Stimulated activated CD8-positive, alpha-beta memory T cell treated with anti-CD3 and anti-CD28 coated beads, Interleukin-15, amount 100 ng/mL, for 24 hours (primary cell): ENCODE measurements around the gene DHRS3.
"Not testable (repeated sequence)": the region's sequence is repeated elsewhere in the genome, so short reads cannot be mapped to it uniquely, and the experiment has no call there.

ENCODE experiments used
- DNase-seq: peaks from one replicate; pipeline ENCODE4 v3.0.0-alpha.2; 2020; ENCODE audit warnings: low read depth

DHRS3 gene

GRCh38 chr1:12617901-12618660 is at the start of gene DHRS3:
TSS of gene DHRS3 (minus strand) at chr1:12618210. CDS start at chr1:12617348, 862 bp downstream.
- DNase-seq, result no peak

- no peak for DNase-seq
Measured at GRCh38 chr1:12666141-12666735, 48.2 kb upstream of the DHRS3 start.

GRCh38 chr1:12665511-12665910 is 47.5 kb upstream of the DHRS3 start:
- DNase-seq, result no peak

GRCh38 chr1:12662556-12662955 is 44.5 kb upstream of the DHRS3 start:
- DNase-seq, result no peak

- DNase-seq, result no peak
Measured at GRCh38 chr1:12661606-12662219, 43.7 kb upstream of the DHRS3 start.

GRCh38 chr1:12658531-12659453 is 40.8 kb upstream of the DHRS3 start:
- DNase-seq, result peak; percentile 39

GRCh38 chr1:12657885-12658512 is 40.0 kb upstream of the DHRS3 start:
- not testable (repeated sequence) for DNase-seq

GRCh38 chr1:12657060-12657884 is 39.3 kb upstream of the DHRS3 start:
- DNase-seq, result no peak

- DNase-seq, result no peak
Measured at GRCh38 chr1:12656575-12656974, 38.6 kb upstream of the DHRS3 start.

GRCh38 chr1:12654657-12655056 is 36.6 kb upstream of the DHRS3 start:
- no peak for DNase-seq

- no peak for DNase-seq
Measured at GRCh38 chr1:12654004-12654567, 36.1 kb upstream of the DHRS3 start.

GRCh38 chr1:12649971-12650421 is 32.0 kb upstream of the DHRS3 start:
- no peak for DNase-seq

GRCh38 chr1:12648741-12649140 is 30.7 kb upstream of the DHRS3 start:
- DNase-seq, result no peak

- DNase-seq, result not testable (repeated sequence)
Measured at GRCh38 chr1:12645401-12645800, 27.4 kb upstream of the DHRS3 start.

GRCh38 chr1:12644829-12645228 is 26.8 kb upstream of the DHRS3 start:
- DNase-seq, result no peak

- DNase-seq, result no peak
Measured at GRCh38 chr1:12644237-12644636, 26.2 kb upstream of the DHRS3 start.

GRCh38 chr1:12643785-12644184 is 25.8 kb upstream of the DHRS3 start, which contains the start of gene AADACL4:
TSS of gene AADACL4 (plus strand) at chr1:12644085. CDS start at chr1:12644547, 462 bp downstream.
- no peak for DNase-seq

- DNase-seq, result no peak
Measured at GRCh38 chr1:12643079-12643478, 25.1 kb upstream of the DHRS3 start.

GRCh38 chr1:12640958-12641272 is 22.9 kb upstream of the DHRS3 start:
- DNase-seq, result no peak

- DNase-seq, result no peak
Measured at GRCh38 chr1:12640237-12640957, 22.4 kb upstream of the DHRS3 start.
